ENCODE results near the gene HOXC5.

The HOXC5 gene

DNA sequence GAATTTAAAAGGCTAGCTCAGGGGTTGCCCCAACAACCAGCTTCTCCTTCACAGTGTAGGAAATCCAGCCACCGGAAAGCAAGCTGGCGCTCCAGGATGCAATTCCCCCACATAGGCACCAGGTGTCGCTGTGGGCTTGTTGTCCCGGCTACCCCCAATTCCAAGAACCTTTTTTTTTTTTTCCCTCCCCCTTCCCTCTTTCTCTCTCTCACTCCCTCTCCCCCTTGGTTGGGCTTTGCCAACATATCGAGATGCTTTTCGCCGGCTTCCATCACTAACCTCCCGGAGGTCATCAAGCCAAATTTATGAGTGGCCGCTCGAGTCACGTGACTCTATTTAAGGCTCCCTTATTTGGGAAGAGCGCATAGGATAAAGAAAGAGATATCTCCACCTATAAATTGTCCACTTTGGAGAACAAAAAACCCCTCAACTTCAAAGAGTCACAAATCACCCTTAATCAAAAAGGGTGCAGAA lies at the start of gene HOXC5:
HOXC5 (plus strand) TSS at position 424 of the 474 bp plus-strand sequence. CDS start 73 bp downstream, outside the sequence.
- DNase-seq = peak; percentile 47

DNA sequence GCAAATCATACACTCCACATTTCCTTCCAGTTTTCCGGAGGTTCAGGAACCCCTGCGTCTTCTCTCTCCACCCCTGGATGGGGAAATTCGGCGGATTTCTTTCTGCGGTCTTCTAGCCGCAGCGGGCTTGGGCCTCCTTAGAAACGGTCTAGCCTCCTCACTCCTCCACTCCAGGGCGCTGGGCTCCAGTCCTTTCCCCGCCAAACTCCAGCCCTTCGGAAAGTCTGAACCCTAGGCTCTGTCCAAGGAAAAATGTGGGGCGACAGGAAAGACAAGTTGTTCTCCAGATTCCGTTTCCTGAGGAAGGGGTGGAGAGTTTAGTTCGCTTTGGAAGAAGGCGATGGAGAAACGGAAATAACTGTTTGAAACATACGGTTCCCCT lies 49.3 kb upstream of the HOXC5 start:
- no peak for DNase-seq

DNA sequence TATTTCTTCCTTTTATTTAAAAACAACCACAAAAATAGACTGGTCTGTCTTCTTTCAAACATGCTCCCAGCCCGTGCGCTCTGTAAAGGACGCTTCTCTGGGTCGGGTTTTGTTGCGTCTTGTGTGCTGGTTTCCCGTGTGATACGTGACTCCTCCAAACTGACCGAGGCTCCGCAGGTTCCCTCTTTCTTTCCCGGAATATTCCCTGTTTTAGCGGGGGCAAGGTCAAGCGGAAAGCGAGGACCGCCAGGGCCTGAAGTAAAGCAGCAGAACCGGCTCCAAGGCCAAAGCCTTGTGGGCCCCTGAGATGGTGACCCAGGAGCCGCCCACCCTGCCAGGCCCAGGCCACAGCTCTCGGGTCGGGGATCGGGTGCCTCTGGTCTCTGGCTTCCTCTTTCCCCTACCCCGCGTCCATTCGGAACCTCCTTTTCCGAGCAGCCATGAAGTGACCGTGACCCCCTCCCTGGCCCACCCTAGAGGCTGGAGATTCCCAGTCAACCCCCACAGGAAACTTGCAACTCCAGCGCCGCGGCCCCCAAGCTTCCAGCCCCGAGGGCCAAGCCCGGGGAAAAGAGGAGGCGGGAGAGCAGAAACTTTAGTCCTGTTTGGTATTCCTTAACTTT lies 48.8 kb upstream of the HOXC5 start:
- no peak for DNase-seq

DNA sequence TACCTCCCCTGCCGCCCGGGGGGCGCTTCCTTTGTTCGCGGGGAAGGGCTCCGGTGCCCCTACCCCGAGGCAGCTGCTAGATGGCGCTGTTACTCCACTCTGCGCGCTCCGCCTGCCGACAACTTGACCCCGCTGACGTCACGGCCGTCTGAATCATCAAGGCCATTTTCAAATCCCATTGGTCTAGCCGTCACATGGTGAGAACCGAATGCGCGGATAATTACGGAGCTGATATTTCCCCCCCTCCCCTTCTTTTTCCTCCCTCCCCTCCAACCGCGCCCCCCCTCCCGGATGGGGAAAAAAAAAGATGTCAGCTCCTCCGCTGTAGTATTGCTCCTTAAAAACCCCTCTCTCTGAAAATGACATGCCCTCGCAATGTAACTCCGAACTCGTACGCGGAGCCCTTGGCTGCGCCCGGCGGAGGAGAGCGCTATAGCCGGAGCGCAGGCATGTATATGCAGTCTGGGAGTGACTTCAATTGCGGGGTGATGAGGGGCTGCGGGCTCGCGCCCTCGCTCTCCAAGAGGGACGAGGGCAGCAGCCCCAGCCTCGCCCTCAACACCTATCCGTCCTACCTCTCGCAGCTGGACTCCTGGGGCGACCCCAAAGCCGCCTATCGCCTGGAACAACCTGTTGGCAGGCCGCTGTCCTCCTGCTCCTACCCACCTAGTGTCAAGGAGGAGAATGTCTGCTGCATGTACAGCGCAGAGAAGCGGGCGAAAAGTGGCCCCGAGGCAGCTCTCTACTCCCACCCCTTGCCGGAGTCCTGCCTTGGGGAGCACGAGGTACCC lies 47.8 kb upstream of the HOXC5 start, which contains the start of gene HOXC10:
HOXC10 (plus strand) TSS at position 246 of the 791 bp plus-strand sequence; CDS start at position 360, 114 bp downstream.
- DNase-seq = peak; percentile 80

DNA sequence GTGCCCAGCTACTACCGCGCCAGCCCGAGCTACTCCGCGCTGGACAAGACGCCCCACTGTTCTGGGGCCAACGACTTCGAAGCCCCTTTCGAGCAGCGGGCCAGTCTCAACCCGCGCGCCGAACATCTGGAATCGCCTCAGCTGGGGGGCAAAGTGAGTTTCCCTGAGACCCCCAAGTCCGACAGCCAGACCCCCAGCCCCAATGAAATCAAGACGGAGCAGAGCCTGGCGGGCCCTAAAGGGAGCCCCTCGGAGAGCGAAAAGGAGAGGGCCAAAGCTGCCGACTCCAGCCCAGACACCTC lies 47.2 kb upstream of the HOXC5 start:
- DNase-seq = no peak

DNA sequence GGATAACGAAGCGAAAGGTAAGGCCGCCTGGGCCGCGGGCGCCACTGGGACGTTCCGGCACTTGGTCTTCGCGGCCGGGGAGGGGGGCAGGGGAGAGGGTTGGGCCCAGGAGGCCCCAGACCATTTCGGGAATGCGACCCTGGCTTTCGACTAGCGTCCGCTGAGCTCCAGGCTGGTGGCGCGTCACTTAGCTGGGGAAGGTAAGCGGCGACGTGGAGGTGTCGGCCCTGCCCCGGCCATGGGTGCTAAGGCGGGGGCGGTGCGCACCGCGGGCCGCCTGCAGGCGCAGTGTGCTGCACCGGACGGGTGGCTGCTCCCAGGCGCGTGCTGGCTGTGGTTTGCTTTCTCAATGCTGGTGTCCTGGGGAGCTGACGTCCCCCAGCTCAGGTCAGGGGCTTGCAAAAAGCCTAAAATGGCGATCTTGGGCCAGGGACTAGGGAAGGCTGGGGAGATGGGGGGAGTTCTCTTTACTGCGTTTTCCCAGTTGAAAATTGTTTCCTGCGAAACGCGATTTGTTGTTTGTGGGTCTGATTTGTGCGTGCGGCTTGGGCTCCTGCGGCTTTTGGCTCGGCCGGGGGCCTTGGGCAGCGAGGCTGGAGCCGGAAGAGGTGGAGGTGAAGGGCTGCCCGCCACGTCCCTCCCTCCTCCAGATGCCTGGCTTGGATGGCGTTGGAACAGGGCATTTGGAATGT lies 46.7 kb upstream of the HOXC5 start:
- DNase-seq = no peak

DNA sequence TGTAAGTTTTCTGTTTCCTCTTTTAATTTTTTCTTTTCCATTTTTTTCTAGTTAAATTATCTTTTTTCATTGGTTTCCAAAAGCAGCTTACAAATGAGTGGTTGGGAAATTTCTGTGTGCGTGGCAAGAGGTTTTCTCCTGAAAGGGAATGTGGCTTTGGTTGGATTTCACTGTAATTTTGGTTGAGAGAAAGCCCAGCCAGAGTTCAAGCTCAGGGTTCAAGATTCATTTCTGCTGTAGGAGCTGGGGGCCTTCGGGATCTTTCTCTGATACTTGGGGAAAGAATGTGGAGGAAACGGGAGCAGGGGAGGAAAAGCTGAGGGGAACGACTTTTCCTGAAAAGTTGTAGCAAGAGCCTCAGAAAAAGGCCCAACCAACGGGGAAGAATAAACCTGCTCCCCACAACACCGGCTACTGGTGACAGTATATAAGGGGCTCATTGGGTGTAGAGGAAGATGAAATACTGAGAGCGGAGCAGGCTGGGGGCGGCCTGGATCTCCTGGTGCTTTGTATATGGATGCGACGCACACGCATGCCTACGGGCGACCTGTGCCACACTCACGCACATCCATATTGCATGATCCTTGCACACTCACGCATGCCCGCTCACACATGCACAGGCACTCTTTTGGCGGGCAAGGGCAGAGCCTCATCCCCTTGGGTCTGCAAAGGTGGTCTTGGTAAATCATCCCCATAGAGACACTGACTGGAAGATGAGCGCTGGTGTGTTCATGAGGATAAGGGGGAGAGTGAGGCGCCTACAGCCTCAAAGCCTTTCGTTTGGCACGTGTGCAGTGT lies 46.0 kb upstream of the HOXC5 start:
- no peak for DNase-seq

DNA sequence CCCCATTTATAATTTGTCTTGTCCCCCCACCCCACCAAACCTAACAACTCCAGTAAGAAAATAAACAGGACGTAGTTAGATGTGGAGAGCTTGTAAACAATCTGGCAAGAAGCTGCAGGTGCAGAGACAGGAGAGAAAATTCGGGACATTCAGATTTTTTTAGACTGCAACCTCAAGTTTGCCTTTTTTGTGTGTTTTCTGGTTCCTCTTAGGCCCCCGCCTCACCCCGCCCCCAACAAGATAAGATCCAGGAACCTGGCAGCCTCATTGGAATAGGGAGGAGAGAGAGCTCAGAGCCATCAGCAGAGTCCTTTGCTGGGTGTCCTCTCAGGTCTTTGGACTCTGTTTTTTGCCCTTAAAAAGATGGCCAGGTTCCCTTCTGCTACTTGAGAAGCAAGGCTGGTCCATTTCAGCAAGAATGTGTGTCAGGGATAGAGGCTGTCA lies 45.0 kb upstream of the HOXC5 start:
- DNase-seq = no peak

DNA sequence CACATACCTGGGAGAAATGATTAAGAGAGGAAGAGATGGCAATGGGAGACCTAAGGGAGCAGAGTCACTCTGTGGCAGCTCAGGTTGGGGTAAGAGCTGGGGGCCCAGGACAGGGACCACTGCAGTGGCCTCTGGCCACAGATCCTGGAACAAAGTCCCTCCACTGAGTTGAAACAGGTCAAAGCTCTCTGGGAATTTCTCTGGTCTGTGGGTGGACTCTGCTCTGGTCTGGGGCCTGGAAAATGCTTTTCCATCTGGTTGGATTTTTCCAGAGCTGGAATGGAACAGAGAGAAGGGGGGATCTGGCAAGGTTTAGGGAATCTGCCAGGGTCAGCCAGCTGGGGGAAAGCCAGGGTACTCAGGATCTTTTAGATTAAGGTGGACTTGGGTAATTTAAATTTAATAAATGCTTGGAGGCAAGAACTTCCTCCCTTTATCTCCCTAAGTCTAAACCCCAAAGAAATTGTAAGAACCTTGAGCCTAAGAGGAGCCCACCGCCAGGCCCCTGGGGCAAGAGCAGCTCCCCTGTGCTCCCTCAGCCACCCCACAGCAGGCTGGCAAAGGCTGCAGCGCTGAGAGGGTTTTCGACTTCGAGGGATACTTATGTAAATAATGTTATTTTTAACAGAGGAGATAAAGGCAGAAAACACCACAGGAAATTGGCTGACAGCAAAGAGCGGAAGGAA lies 44.2 kb upstream of the HOXC5 start:
- DNase-seq = no peak

DNA sequence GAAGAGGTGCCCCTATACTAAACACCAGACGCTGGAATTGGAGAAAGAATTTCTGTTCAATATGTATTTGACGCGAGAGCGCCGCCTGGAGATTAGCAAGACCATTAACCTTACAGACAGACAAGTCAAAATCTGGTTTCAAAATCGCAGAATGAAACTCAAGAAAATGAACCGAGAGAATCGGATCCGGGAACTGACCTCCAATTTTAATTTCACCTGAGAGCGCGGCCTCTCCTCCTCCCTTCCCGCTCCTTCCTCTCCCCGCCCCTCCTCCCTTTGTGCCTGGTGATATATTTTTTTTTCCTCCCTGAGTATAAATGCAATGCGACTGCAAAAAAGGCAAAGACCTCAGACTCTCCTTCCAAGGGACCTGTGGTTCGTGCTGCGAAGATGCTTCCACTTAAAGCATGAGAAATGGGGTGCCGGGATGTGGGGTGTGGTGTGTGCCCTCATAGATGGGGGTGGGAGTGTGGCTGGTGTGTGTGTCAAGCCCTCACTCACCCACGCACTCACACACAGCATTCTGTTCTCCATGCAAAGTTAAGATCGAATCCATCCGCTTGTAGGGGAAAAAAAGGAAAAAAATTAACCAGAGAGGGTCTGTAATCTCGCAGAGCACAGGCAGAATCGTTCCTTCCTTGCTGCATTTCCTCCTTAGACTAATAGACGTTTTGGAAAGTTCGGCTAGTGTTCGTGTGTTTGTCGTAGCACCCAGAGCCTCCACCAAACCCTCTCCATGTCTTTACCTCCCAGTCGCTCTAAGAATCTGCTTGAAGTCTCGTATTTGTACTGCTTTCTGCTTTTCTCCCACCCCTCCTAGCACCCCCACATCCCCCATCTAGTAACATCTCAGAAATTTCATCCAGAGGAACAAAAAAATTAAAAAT lies 43.4 kb upstream of the HOXC5 start:
- DNase-seq = no peak

DNA sequence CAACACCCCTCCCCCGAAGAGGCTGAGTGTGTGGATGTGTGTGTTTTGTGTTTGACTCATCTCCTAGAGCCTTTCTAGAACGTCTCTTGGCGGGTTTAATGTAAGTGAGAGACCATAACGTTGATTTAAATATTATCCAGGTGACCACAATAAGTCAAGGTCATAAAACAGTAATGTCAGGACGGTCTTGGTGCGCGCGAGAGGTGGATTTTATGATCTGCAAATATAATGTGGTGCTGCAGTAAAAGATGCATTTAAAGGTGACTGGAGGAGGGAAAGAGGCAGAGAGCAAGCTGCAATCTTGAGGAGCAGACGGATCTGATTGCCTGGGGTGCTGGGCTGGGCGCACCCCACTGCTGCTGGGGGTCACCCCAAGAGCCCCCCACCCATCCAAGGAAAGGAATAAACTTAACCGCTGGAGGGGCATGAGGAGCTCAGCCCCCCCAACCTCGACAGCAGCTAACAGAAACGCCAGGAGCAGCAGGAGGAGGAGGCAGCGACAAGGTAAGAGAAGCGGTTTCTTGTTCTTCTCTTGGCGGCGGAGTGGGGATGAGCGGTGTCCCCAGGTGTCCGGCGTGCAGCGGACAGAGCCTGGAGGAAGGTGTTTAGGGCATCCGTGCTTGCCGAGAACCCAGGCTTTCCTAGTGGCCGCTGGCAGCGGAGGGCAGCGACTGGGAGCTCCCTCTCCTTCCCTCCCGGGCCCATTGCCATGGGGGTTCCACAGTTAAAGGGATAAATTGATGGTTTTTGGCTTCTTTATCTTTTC lies 42.4 kb upstream of the HOXC5 start:
- DNase-seq = no peak

DNA sequence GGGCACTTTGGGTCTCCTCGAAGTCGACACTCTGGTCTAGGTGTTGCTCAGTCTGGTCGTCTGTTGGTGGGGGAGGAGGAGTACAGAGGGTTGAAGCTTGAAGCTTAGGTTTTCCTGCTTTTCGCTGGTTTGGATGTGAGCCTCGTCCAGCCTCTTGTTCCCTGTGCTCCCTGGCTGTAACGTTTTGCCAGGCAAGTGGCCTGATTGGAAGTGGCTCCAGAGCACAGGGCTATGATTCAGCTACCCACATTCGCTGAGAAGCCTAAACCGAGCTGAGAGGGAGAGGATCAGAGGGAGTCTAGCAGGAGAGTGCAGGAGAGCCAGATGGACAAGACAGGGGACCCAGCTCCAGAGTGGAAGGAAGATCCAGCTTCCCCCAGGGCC lies 41.8 kb upstream of the HOXC5 start:
- DNase-seq = no peak

DNA sequence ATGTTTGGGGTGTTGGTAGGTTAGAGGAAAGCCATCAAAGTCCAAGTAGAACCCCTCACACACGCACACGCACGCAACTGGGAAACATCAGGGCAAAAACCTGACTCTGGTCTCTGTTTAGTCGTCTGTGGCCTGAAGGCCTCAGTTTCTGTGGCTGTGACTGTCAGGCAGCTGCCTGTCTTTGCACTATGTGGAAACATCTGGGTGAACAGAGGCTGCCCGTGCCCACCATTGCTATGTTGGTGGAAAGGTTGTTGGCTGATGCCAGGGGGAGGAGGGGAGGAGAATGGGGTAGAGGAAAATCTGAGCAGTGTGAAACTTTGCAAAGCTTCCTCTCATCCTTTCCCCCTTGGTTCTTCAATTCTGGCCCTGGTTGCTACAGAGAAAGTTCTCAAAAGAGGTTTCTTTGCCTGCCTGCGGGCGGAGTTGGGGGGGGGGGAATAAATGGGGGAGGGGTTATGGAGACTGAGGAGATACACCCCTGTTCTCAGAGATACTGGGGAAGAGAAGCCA lies 40.4 kb upstream of the HOXC5 start:
- DNase-seq = no peak

DNA sequence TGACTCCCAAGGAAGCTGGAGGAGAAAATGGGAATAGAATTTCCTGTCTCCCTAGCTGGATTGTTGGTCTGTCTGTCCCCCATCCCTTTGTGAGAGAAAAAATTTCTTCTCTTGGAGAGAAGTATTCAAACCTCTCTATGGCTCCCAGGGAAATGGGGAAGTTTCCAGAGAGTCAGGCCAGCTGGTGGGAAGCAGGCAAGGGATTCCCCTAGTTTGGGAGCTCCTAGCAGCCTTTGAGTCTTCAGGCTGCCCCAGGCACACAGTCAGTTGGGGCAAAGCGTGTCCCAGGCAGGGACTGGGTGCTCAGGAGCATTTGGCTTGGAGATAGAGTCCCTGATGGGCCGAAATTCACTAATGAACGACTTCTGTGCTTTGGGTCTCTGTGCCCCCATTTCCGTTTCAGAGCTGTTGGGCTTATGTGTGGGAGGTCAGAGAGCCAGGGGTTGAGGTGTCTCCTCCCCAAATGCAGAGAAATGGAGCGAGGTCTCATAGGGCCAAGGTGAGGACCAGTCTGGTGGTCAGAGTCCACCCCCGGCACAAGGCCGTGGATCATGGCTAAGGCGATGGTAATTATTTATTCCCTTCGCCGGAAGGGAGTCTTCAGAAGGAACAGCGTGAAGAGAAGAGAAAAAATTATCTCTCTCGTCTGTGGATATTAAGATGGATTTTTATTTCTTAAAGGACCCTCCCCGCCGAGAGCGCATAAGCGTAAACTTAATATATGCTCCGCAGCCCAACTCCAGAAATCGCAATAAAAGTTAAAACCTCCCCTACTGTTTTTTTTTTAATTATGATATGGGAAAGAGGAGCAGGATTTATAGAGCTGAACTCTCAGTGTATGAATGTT lies 39.5 kb upstream of the HOXC5 start:
- no peak for DNase-seq

DNA sequence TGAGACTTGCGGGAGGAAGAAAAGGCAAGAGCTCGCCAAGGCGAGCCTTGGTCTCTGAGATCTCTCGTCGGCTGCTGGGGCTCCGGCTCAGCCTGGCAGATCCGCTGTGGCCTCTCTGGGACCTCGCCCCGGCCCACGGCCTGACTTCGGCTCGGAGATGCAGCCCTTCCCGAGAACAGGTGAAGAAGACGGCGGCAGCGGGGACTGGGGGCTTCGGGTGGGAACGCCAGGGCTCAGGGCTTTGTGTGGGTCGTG lies 38.9 kb upstream of the HOXC5 start:
- DNase-seq = no peak

DNA sequence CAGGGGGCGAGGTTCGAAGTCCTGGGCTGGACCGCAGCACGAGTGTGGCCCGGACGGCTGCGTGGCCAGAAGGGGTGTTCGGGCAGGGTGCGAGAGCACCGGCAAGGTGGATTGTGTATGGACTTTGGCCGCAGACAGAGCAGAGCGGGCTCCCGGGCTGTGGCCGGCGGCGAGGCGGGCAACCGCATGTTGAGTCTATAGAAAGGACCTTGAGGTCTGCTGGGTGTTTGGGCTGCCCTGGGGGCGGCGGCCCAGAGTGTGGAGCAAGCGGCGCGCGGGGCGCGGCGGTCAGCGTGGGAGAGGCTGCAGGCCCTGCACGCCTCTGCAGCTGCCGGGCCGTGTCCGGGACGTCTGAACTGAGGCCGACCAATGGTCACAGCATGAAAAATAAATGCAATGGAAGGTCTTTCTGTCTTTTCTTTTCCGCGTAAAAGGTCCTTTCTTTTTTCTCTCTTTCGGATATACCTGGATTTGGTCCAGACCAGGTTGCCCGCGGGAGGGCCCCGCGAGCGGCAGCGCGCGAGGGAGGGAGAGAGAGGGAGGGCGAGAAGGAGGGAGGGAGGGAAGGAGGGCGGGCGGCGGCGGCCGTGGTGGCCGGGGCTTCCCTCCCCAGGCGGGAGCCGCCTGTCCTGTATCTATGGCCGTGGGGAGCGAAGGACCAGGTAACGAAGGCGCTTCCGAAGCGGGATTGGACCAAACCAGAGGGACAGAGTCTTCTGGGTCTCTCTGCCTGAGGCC lies 38.4 kb upstream of the HOXC5 start:
- no peak for DNase-seq

DNA sequence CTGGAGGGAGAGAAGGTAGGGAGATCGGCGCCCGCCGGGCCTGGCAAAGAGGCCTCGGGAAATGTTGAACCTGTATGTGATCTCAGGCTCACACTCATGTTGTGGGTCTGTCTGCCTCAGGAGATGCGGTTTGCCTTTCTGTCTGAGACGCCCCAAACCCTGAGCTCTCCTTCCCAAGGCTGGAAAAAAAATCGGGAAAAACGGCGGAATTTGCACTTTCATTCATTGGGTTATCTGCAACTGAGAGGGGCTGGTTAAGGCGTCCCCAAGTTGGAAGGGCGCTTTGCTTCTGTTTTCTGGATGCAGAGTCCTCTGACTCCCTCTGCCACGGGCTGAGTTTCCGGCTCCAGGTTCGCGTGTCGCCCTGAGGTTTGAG lies 37.9 kb upstream of the HOXC5 start:
- DNase-seq = no peak

DNA sequence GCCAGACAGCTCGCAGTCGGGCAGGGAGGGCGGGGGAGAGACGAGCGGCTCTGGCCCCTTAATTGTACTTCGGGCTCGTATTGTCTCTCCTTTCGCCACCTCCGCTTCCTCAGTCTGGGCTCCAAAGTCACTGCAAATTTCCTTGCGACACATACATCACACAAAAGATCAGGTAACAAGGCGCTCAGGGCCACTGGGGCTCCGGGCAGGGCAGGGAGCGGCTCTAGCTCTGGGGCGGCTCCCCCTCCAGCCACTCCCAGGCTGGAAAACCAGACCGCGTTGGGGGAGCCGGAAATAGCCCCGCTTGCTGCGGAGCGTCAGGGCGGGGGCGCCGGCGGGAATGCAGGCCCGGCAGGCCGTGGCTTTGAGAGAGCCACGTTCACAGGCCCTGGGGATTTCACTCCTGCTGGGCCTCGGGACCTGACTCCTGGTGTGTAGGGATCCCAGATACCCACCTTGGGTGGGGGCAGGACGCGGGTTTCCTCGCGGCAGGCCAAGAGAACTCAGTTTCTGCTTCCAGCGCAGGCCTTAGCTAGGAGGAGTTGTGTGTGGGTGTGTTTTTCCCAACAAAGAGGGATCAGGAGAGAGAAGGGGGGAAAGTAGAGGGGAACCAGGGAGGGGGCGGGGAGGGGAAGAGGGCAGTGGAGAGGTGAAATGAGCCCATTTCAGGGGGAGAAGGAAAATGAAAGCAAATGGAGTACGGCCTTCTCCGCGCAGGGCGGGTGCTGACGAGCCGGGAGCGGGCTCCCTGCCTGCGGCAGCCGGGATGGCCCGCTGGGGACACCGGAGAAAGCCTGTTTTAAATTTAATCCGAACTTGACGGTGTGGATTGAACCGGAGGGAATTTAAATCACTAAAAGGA lies 37.2 kb upstream of the HOXC5 start:
- DNase-seq = no peak
